ENCODE results near the gene DRG2. TPM values are rescaled to one million over a fixed set of nuclear protein-coding genes. Genes with fewer than 3 reads are reported as not detected.

DRG2 gene
- total and polyA plus RNA-seq, 4 experiments from 2014 or later: 40.3 to 61.0 (median 53.6) TPM

- CTCF ChIA-PET (ENCODE audit: partially characterized antibody): no interaction called here
- Histone ChIP-seq H3K27me3 (ENCODE audit: insufficient read depth, low read length) (no peaks in the 10 kb centered on the region), H3K36me3 (ENCODE audit: insufficient read depth, low read length) (no peaks in the 10 kb centered on the region), H3K4me3 (ENCODE audit: low read length in 2 of 2) (no peak overlapping the region), H3K27ac (ENCODE audit: low read depth, low read length) (no peak overlapping the region), H3K9me3 (ENCODE audit: control insufficient read depth in 1 of 2, low read length in 2 of 2) (no peaks in the 10 kb centered on the region), H3K4me1 (ENCODE audit: insufficient read depth, low read length) (no peaks in the 10 kb centered on the region)
- no peak overlapping the region for H3K4me3 Mint-ChIP-seq
- no peak for DNase-seq
- peak overlapping the region in 1 of 7 donors; percentile 49 for H3K27ac Mint-ChIP-seq
- POLR2A ChIA-PET (ENCODE audit: partially characterized antibody): no interaction called here
- no peaks in the 10 kb centered on the region for H3K27me3 Mint-ChIP-seq
- no peaks in the 10 kb centered on the region for H3K4me1 Mint-ChIP-seq
- peaks cover 0 to 5% (median 0%) of the 10 kb centered on the region in 8 donors for H3K9me3 Mint-ChIP-seq
- H3K36me3 Mint-ChIP-seq: no peaks in the 10 kb centered on the region
- intact Hi-C loops (cut with micrococcal nuclease): no loop called here
These were observed 27.8 kb downstream of the DRG2 start for GRCh38 chr17:18115517-18115916.

GRCh38 chr17:18116078-18116477, 28.3 kb downstream of the DRG2 start:
- Histone ChIP-seq H3K27me3 (ENCODE audit: insufficient read depth, low read length) (no peaks in the 10 kb centered on the region), H3K4me3 (ENCODE audit: low read length in 2 of 2) (no peak overlapping the region), H3K36me3 (ENCODE audit: insufficient read depth, low read length) (no peaks in the 10 kb centered on the region), H3K27ac (ENCODE audit: low read depth, low read length) (no peak overlapping the region), H3K9me3 (ENCODE audit: control insufficient read depth in 1 of 2, low read length in 2 of 2) (no peaks in the 10 kb centered on the region), H3K4me1 (ENCODE audit: insufficient read depth, low read length) (no peaks in the 10 kb centered on the region)
- CTCF ChIA-PET (ENCODE audit: partially characterized antibody): no interaction called here
- peaks cover 0 to 5% (median 0%) of the 10 kb centered on the region in 8 donors for H3K9me3 Mint-ChIP-seq
- no peaks in the 10 kb centered on the region for H3K27me3 Mint-ChIP-seq
- no peaks in the 10 kb centered on the region for H3K36me3 Mint-ChIP-seq
- DNase-seq: no peak
- H3K4me1 Mint-ChIP-seq: no peaks in the 10 kb centered on the region
- no peak overlapping the region for H3K27ac Mint-ChIP-seq
- H3K4me3 Mint-ChIP-seq: no peak overlapping the region
- intact Hi-C loops (cut with micrococcal nuclease): no loop called here
- POLR2A ChIA-PET (ENCODE audit: partially characterized antibody): no interaction called here

- Histone ChIP-seq H3K27ac (ENCODE audit: low read depth, low read length) (no peak overlapping the region), H3K27me3 (ENCODE audit: insufficient read depth, low read length) (no peaks in the 10 kb centered on the region), H3K4me1 (ENCODE audit: insufficient read depth, low read length) (no peaks in the 10 kb centered on the region), H3K4me3 (ENCODE audit: low read length in 2 of 2) (no peak overlapping the region), H3K9me3 (ENCODE audit: control insufficient read depth in 1 of 2, low read length in 2 of 2) (no peaks in the 10 kb centered on the region), H3K36me3 (ENCODE audit: insufficient read depth, low read length) (no peaks in the 10 kb centered on the region)
- H3K9me3 Mint-ChIP-seq: peaks cover 0 to 5% (median 0%) of the 10 kb centered on the region in 8 donors
- no peak for DNase-seq
- ChIA-PET CTCF (ENCODE audit: partially characterized antibody) (no interaction called here), POLR2A (ENCODE audit: partially characterized antibody) (no interaction called here)
- intact Hi-C loops (cut with micrococcal nuclease): no loop called here
- H3K4me3 Mint-ChIP-seq: no peak overlapping the region
- no peaks in the 10 kb centered on the region for H3K36me3 Mint-ChIP-seq
- no peaks in the 10 kb centered on the region for H3K27me3 Mint-ChIP-seq
- H3K27ac Mint-ChIP-seq: no peak overlapping the region
- H3K4me1 Mint-ChIP-seq: no peaks in the 10 kb centered on the region
These were observed 29.8 kb downstream of the DRG2 start for GRCh38 chr17:18117533-18117932.

- H3K27ac ChIP-seq (ENCODE audit: low read depth, low read length): no peak overlapping the region
- Mint-ChIP-seq H3K27me3 (no peaks in the 10 kb centered on the region), H3K27ac (no peak overlapping the region), H3K4me3 (no peak overlapping the region), H3K4me1 (no peaks in the 10 kb centered on the region), H3K9me3 (peaks cover 0 to 5% (median 0%) of the 10 kb centered on the region in 8 donors), H3K36me3 (no peaks in the 10 kb centered on the region)
- no peaks in the 10 kb centered on the region for H3K36me3 ChIP-seq (ENCODE audit: insufficient read depth, low read length)
- ChIA-PET CTCF (ENCODE audit: partially characterized antibody) (no interaction called here), POLR2A (ENCODE audit: partially characterized antibody) (no interaction called here)
- intact Hi-C loops (cut with micrococcal nuclease): no loop called here
- no peaks in the 10 kb centered on the region for H3K9me3 ChIP-seq (ENCODE audit: control insufficient read depth in 1 of 2, low read length in 2 of 2)
- no peak for DNase-seq
- H3K4me1 ChIP-seq (ENCODE audit: insufficient read depth, low read length): no peaks in the 10 kb centered on the region
- no peaks in the 10 kb centered on the region for H3K27me3 ChIP-seq (ENCODE audit: insufficient read depth, low read length)
- no peak overlapping the region for H3K4me3 ChIP-seq (ENCODE audit: low read length in 2 of 2)
These were observed 30.5 kb downstream of the DRG2 start for GRCh38 chr17:18117982-18118975.

- Mint-ChIP-seq H3K36me3 (no peaks in the 10 kb centered on the region), H3K9me3 (peaks cover 0 to 3% (median 0%) of the 10 kb centered on the region in 8 donors), H3K4me1 (no peaks in the 10 kb centered on the region), H3K4me3 (no peak overlapping the region), H3K27ac (no peak overlapping the region), H3K27me3 (no peaks in the 10 kb centered on the region)
- Histone ChIP-seq H3K36me3 (ENCODE audit: insufficient read depth, low read length) (no peaks in the 10 kb centered on the region), H3K27me3 (ENCODE audit: insufficient read depth, low read length) (no peaks in the 10 kb centered on the region), H3K9me3 (ENCODE audit: control insufficient read depth in 1 of 2, low read length in 2 of 2) (no peaks in the 10 kb centered on the region), H3K4me1 (ENCODE audit: insufficient read depth, low read length) (no peaks in the 10 kb centered on the region), H3K4me3 (ENCODE audit: low read length in 2 of 2) (no peak overlapping the region), H3K27ac (ENCODE audit: low read depth, low read length) (no peak overlapping the region)
- ChIA-PET POLR2A (ENCODE audit: partially characterized antibody) (no interaction called here), CTCF (ENCODE audit: partially characterized antibody) (no interaction called here)
- intact Hi-C loops (cut with micrococcal nuclease): no loop called here
- DNase-seq: no peak
These were observed 31.5 kb downstream of the DRG2 start for GRCh38 chr17:18119166-18119745.

GRCh38 chr17:18119938-18120337, 32.2 kb downstream of the DRG2 start:
- CTCF ChIA-PET (ENCODE audit: partially characterized antibody): no interaction called here
- Histone ChIP-seq H3K27me3 (ENCODE audit: insufficient read depth, low read length) (no peaks in the 10 kb centered on the region), H3K4me3 (ENCODE audit: low read length in 2 of 2) (no peak overlapping the region), H3K36me3 (ENCODE audit: insufficient read depth, low read length) (no peaks in the 10 kb centered on the region), H3K27ac (ENCODE audit: low read depth, low read length) (no peak overlapping the region), H3K9me3 (ENCODE audit: control insufficient read depth in 1 of 2, low read length in 2 of 2) (no peaks in the 10 kb centered on the region), H3K4me1 (ENCODE audit: insufficient read depth, low read length) (no peaks in the 10 kb centered on the region)
- no peak for DNase-seq
- POLR2A ChIA-PET (ENCODE audit: partially characterized antibody): no interaction called here
- Mint-ChIP-seq H3K4me3 (no peak overlapping the region), H3K36me3 (no peaks in the 10 kb centered on the region), H3K9me3 (peaks cover 0 to 3% (median 0%) of the 10 kb centered on the region in 8 donors), H3K27ac (no peak overlapping the region), H3K4me1 (no peaks in the 10 kb centered on the region), H3K27me3 (no peaks in the 10 kb centered on the region)
- intact Hi-C loops (cut with micrococcal nuclease): no loop called here

GRCh38 chr17:18120461-18121017, 32.8 kb downstream of the DRG2 start:
- Mint-ChIP-seq H3K27ac (no peak overlapping the region), H3K27me3 (no peaks in the 10 kb centered on the region), H3K9me3 (peaks cover 0 to 3% (median 0%) of the 10 kb centered on the region in 8 donors), H3K4me3 (no peak overlapping the region), H3K36me3 (no peaks in the 10 kb centered on the region), H3K4me1 (no peaks in the 10 kb centered on the region)
- ChIA-PET POLR2A (ENCODE audit: partially characterized antibody) (no interaction called here), CTCF (ENCODE audit: partially characterized antibody) (no interaction called here)
- no peak overlapping the region for H3K4me3 ChIP-seq (ENCODE audit: low read length in 2 of 2)
- H3K9me3 ChIP-seq (ENCODE audit: control insufficient read depth in 1 of 2, low read length in 2 of 2): no peaks in the 10 kb centered on the region
- intact Hi-C loops (cut with micrococcal nuclease): no loop called here
- no peaks in the 10 kb centered on the region for H3K27me3 ChIP-seq (ENCODE audit: insufficient read depth, low read length)
- H3K36me3 ChIP-seq (ENCODE audit: insufficient read depth, low read length): no peaks in the 10 kb centered on the region
- no peak for DNase-seq
- H3K4me1 ChIP-seq (ENCODE audit: insufficient read depth, low read length): no peaks in the 10 kb centered on the region
- no peak overlapping the region for H3K27ac ChIP-seq (ENCODE audit: low read depth, low read length)
